ENCODE measurements around the gene BCAR3. TPM values are rescaled to one million over a fixed set of nuclear protein-coding genes. Genes with fewer than 3 reads are reported as not detected.

BCAR3 gene
- total RNA-seq, 1 donor from 2014 or later: 16.6 TPM

DNA sequence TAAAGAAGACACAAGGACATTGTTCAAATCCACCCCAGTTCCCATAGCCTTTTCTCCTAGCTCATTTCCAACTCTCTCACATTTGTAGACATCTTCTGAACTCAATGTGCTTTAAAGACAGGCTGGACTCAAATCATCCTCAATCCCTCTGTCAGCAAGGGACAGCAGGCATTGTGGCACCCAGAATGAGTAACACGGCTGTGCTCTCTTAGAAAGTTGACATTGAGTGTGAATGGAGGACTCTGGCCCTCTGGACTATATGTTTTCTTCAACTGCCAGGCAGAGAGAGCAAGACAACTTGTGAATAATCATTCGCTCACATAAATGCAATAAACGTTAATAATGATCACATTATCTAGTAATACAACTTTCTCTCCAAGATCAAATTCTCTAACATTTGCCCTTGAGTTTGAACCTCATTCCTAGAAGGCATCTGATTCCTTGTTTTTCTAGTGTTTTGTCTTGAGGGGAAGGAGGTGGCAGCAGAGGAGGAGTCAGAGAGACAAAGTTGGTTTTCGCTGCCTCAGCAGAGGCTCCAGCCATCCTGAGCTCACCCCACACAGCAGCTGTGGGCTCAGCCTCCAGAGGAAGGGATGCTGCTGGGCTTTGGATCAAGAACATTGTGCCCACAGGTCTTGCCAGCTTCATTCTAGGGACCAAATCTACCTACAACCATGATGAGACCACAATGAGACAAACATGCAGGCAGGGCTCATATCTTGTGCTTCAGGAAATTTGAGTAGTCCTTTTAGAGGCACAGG is 85.1 kb downstream of the BCAR3 start:
- Mint-ChIP-seq H3K4me3 (peak overlapping the region; percentile 64), H3K9me3 (no peaks in the 10 kb centered on the region), H3K27ac (peak overlapping the region; percentile 37), H3K36me3 (peaks cover 18% of the 10 kb centered on the region), H3K27me3 (no peaks in the 10 kb centered on the region), H3K4me1 (ENCODE audit: unreplicated experiment) (peaks cover 69% of the 10 kb centered on the region)
- no peak for DNase-seq (ENCODE audit: extremely low spot score, unreplicated experiment)
- TF ChIP-seq, protein P1, sequence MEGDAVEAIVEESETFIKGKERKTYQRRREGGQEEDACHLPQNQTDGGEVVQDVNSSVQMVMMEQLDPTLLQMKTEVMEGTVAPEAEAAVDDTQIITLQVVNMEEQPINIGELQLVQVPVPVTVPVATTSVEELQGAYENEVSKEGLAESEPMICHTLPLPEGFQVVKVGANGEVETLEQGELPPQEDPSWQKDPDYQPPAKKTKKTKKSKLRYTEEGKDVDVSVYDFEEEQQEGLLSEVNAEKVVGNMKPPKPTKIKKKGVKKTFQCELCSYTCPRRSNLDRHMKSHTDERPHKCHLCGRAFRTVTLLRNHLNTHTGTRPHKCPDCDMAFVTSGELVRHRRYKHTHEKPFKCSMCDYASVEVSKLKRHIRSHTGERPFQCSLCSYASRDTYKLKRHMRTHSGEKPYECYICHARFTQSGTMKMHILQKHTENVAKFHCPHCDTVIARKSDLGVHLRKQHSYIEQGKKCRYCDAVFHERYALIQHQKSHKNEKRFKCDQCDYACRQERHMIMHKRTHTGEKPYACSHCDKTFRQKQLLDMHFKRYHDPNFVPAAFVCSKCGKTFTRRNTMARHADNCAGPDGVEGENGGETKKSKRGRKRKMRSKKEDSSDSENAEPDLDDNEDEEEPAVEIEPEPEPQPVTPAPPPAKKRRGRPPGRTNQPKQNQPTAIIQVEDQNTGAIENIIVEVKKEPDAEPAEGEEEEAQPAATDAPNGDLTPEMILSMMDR (conservative IDR thresholded peaks at IDR 0.05): no peak

DNA sequence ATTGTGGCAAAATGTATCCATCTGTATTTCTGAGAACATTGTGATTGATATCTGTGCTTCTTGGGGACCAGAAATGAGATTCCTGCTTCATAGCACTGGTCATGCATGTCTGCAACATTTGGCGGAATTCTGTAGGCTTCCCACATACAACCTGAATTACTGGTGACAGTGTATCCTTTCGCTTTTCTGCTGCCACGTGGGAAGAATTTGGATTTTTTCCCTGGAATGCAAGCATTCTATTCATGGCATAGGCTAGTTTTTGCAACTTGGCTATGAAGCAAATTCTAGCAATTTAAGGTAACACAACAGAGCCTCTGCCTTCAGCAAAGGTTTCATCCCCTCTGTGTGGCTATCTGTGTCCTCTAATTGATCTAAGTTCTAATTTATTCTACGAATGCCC is 85.9 kb downstream of the BCAR3 start:
- Mint-ChIP-seq H3K27me3 (no peaks in the 10 kb centered on the region), H3K4me1 (ENCODE audit: unreplicated experiment) (peaks cover 74% of the 10 kb centered on the region), H3K36me3 (peaks cover 16% of the 10 kb centered on the region), H3K27ac (no peak overlapping the region), H3K4me3 (no peak overlapping the region), H3K9me3 (no peaks in the 10 kb centered on the region)
- no peak for DNase-seq (ENCODE audit: extremely low spot score, unreplicated experiment)
- TF ChIP-seq, protein P1 (conservative IDR thresholded peaks at IDR 0.05): no peak

DNA sequence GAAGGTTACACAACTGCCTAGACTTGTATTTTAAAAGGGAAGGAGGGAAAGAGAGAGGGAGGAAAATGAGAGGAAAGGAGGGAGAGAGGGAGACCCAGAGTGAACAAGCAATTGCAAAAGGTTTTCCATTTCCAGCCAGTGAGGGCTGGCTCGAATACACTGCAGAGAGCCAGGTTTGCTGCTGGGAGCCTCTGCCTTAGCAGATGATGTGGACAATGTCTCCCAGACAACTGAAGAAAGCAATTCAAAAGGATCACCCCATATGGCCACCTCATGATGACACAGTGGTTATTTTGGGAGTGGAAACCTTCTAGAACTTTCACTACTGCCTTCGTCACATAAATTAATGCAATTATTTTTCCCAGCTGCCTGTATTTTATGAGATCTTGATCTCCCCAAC is 86.4 kb downstream of the BCAR3 start:
- TF ChIP-seq, protein P1 (conservative IDR thresholded peaks at IDR 0.05): no peak
- Mint-ChIP-seq H3K4me3 (peak overlapping the region; percentile 80), H3K27me3 (no peaks in the 10 kb centered on the region), H3K9me3 (no peaks in the 10 kb centered on the region), H3K4me1 (ENCODE audit: unreplicated experiment) (peaks cover 76% of the 10 kb centered on the region), H3K36me3 (peaks cover 16% of the 10 kb centered on the region), H3K27ac (peak overlapping the region; percentile 94)
- DNase-seq (ENCODE audit: extremely low spot score, unreplicated experiment): no peak

DNA sequence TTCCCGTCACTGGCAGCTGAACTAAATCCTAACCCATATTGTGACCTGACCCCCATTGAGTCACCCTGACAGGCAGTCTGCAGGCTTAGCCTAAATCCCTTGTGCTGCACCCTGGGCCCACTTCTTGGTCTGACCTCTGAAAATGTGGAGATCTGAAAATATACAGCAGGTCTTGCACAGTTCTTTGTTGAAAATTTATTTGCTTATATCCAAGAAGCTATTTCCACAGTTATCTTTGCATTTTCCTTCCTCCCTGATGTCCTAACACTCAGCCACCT is 87.1 kb downstream of the BCAR3 start:
- peak overlapping the region; percentile 94 for H3K27ac Mint-ChIP-seq
- no peaks in the 10 kb centered on the region for H3K27me3 Mint-ChIP-seq
- TF ChIP-seq, protein P1 (conservative IDR thresholded peaks at IDR 0.05): no peak
- no peaks in the 10 kb centered on the region for H3K9me3 Mint-ChIP-seq
- H3K36me3 Mint-ChIP-seq: peaks cover 13% of the 10 kb centered on the region
- no peak for DNase-seq (ENCODE audit: extremely low spot score, unreplicated experiment)
- H3K4me3 Mint-ChIP-seq: peak overlapping the region; percentile 80
- peaks cover 71% of the 10 kb centered on the region for H3K4me1 Mint-ChIP-seq (ENCODE audit: unreplicated experiment)

DNA sequence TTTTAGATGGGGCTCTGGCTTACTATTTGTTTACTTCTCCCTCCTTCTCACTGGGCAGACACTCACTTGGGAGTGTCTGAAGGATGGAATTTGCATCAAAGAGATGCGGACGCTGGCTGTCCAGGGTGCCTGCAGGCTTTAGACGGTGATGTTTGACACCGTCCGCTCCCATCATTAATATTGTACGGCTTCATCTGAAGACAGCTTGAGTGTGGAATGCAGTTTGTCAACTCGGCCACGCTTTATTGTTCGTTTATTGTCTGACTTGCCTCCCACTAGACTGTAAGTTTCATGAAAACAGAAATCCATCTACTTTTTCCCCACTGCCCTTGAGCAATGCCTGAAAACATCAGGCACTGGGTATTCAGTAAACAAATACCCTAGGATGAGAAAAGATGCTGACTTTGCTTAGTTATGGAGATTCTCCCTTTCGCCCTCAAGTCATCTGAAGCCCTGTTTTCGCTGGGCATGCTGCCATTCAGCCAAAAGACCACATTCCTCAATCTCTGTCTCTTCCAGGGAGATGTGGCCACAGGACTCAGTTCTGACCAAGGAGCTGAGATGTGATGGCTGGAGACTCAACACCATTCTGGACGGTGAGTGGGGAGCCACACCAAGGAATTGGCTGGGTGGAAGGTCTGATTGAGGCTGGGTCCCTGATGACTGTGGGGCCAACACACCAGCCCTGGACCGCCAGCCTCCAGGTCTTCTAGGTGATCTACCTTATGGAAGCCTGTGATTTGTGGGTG is 87.6 kb downstream of the BCAR3 start:
- Mint-ChIP-seq H3K4me3 (peak overlapping the region; percentile 80), H3K4me1 (ENCODE audit: unreplicated experiment) (peaks cover 71% of the 10 kb centered on the region), H3K36me3 (peaks cover 16% of the 10 kb centered on the region), H3K9me3 (no peaks in the 10 kb centered on the region), H3K27ac (peak overlapping the region; percentile 94), H3K27me3 (no peaks in the 10 kb centered on the region)
- TF ChIP-seq, protein P1 (conservative IDR thresholded peaks at IDR 0.05): no peak
- no peak for DNase-seq (ENCODE audit: extremely low spot score, unreplicated experiment)

Data from type B pancreatic cell (in vitro differentiated cells).